Keratinocyte (primary cell): ENCODE data around the gene NEDD8. TPM values are rescaled to one million over a fixed set of nuclear protein-coding genes. Genes with fewer than 3 reads are reported as not detected.

Experiments used
- DNase-seq: peaks from one replicate; pipeline ENCODE4 v3.0.0-alpha.2; 2011; ENCODE audit warnings: low read depth, missing footprints, low spot score
- FAIRE-seq: peaks from 2 replicates; lab custom pipeline; 2011; peaks lifted over from hg19 to GRCh38; lab: Jason Lieb, UNC
- H2AFZ ChIP-seq: 2 replicates; pipeline ENCODE4 v1.6.0; 2012; ENCODE audit warnings: low read length, control low read depth, inconsistent platforms; ENCODE audit not compliant: control insufficient read depth
- H3K27ac ChIP-seq: 2 replicates; pipeline ENCODE4 v1.5.1; 2011; ENCODE audit warnings: low read length; ENCODE audit not compliant: control insufficient read depth, insufficient read depth
- H3K27me3 ChIP-seq: 3 replicates; pipeline ENCODE4 v1.6.0; 2011; ENCODE audit warnings: low read length; ENCODE audit not compliant: control insufficient read depth, insufficient read depth; ENCODE audit errors: extremely low read depth
- H3K36me3 ChIP-seq, 2 experiments: 2 replicates in 1 of 2; 3 replicates in 1 of 2; pipeline ENCODE4 v1.5.1; 2011; ENCODE audit warnings: low read length in 2 of 2, mild to moderate bottlenecking in 1 of 2; ENCODE audit not compliant: control insufficient read depth in 2 of 2, insufficient read depth in 2 of 2; ENCODE audit errors: extremely low read depth in 1 of 2
- H3K4me1 ChIP-seq: 3 replicates; pipeline ENCODE4 v1.5.1; 2011; ENCODE audit warnings: low read length; ENCODE audit not compliant: control insufficient read depth, insufficient read depth; ENCODE audit errors: extremely low read depth
- H3K4me2 ChIP-seq: 3 replicates; pipeline ENCODE4 v1.6.0; 2011; ENCODE audit warnings: low read depth, low read length; ENCODE audit not compliant: control insufficient read depth, insufficient read depth; ENCODE audit errors: extremely low read depth
- H3K4me3 ChIP-seq, 3 experiments: fragments of 200-600 bp in 1 of 3; sonication (generic) in 1 of 3; 2 replicates in 2 of 3; 3 replicates in 1 of 3; pipeline ENCODE4 v1.5.1; 2011 to 2016; ENCODE audit warnings: low read length in 3 of 3, mild to moderate bottlenecking in 3 of 3, control low read depth in 2 of 3, inconsistent platforms in 1 of 3, low read depth in 1 of 3, mixed read lengths in 1 of 3, mixed run types in 1 of 3, moderate library complexity in 1 of 3; ENCODE audit not compliant: control insufficient read depth in 2 of 3, insufficient read depth in 2 of 3; ENCODE audit errors: extremely low read depth in 1 of 3
- H3K79me2 ChIP-seq: 2 replicates; pipeline ENCODE4 v1.6.0; 2012; ENCODE audit warnings: low read length; ENCODE audit not compliant: control insufficient read depth, insufficient read depth
- H3K9ac ChIP-seq: 3 replicates; pipeline ENCODE4 v1.6.0; 2011; ENCODE audit warnings: low read length; ENCODE audit not compliant: control insufficient read depth, insufficient read depth; ENCODE audit errors: extremely low read depth
- H3K9me1 ChIP-seq: 3 replicates; pipeline ENCODE4 v1.6.0; 2011; ENCODE audit warnings: low read length; ENCODE audit not compliant: control insufficient read depth, insufficient read depth; ENCODE audit errors: extremely low read depth
- H3K9me3 ChIP-seq: 2 replicates; pipeline ENCODE4 v1.5.1; 2012; ENCODE audit warnings: low read depth, low read length; ENCODE audit not compliant: control insufficient read depth
- H4K20me1 ChIP-seq: 3 replicates; pipeline ENCODE4 v1.6.0; 2011; ENCODE audit warnings: low read length; ENCODE audit not compliant: control insufficient read depth, insufficient read depth; ENCODE audit errors: extremely low read depth
- CTCF ChIP-seq, 3 experiments: IDR thresholded peaks in 1 of 3; conservative IDR thresholded peaks in 1 of 3; optimal IDR thresholded peaks in 1 of 3; 2 replicates in 2 of 3; 3 replicates in 1 of 3; pipeline versions ENCODE3 to v1.5.1; 2011; ENCODE audit warnings: low read length in 3 of 3, mild to moderate bottlenecking in 3 of 3, moderate library complexity in 2 of 3, control low read depth in 1 of 3, inconsistent platforms in 1 of 3; ENCODE audit not compliant: insufficient read depth in 2 of 3; ENCODE audit errors: extremely low read depth in 1 of 3
- EZH2 ChIP-seq: IDR thresholded peaks from one replicate; pipeline ENCODE4 v1.6.1; 2012; ENCODE audit warnings: inconsistent platforms, mild to moderate bottlenecking, low read length, moderate library complexity
- dilution Hi-C: fragments of 300-500 bp; cut with MboI; formaldehyde crosslinking; loops from one replicate; pipeline ENCODE4 v1.7.0; 2020; ENCODE audit warnings: low sequenced_read_pairs; ENCODE audit not compliant: extremely low pct_ligation_motif_present
- polyA plus RNA-seq, 5 experiments: library from polyadenylated mRNA; depleted of rRNA in 3 of 5; stranded (reverse) in 3 of 5; stranded (forward) in 1 of 5; unstranded in 1 of 5; fragments of >200 nt; gene quantifications; 1 replicate in 1 of 5; 2 replicates in 3 of 5; 3 replicates in 1 of 5; pipeline versions ENCODE4 v1.2.1 to v1.2.3, GENCODE V29; 2011 to 2012; ENCODE audit warnings: missing spikeins in 2 of 5, low read depth in 1 of 5, low replicate concordance in 1 of 5

The NEDD8 gene
- polyA plus RNA-seq, 1 donor (not counting 4 experiments of a cell fraction or from before 2014, with no cell fraction given): 509 TPM

GRCh38 chr14:24237463-24237955 is 5.3 kb upstream of the NEDD8 start:
- Histone ChIP-seq H3K9me3 (no peaks in the 10 kb centered on the region), H3K36me3 (peaks cover 25 to 58% of the 10 kb centered on the region in 2 experiments), H3K9me1 (no peaks in the 10 kb centered on the region), H3K27me3 (no peaks in the 10 kb centered on the region), H3K4me2 (no peak overlapping the region), H3K79me2 (peaks cover 40% of the 10 kb centered on the region), H3K27ac (no peak overlapping the region), H4K20me1 (no peaks in the 10 kb centered on the region), H3K4me3 (no peak overlapping the region), H3K4me1 (peaks cover 62% of the 10 kb centered on the region), H2AFZ (no peak overlapping the region), H3K9ac (no peak overlapping the region)
- no peak for DNase-seq
- dilution Hi-C loops: no loop called here
- TF ChIP-seq EZH2 (no peak), CTCF (optimal IDR thresholded peaks at IDR 0.05 in 1 of 3, IDR thresholded peaks at IDR 0.05 in 1 of 3, conservative IDR thresholded peaks at IDR 0.05 in 1 of 3; ENCODE audit: extremely low read depth in 1 of 3, insufficient read depth in 2 of 3, low read length in 3 of 3) (no peak)
- no peak for FAIRE-seq

- no peak overlapping the region for H3K4me2 ChIP-seq
- no peak overlapping the region for H3K9ac ChIP-seq
- DNase-seq: no peak
- no peak for TF ChIP-seq EZH2
- TF ChIP-seq CTCF (optimal IDR thresholded peaks at IDR 0.05 in 1 of 3, IDR thresholded peaks at IDR 0.05 in 1 of 3, conservative IDR thresholded peaks at IDR 0.05 in 1 of 3; ENCODE audit: extremely low read depth in 1 of 3, insufficient read depth in 2 of 3, low read length in 3 of 3): no peak
- dilution Hi-C loops: no loop called here
- no peak overlapping the region for H2AFZ ChIP-seq
- H3K9me3 ChIP-seq: no peaks in the 10 kb centered on the region
- H4K20me1 ChIP-seq: no peaks in the 10 kb centered on the region
- peaks cover 41% of the 10 kb centered on the region for H3K79me2 ChIP-seq
- H3K9me1 ChIP-seq: no peaks in the 10 kb centered on the region
- H3K4me1 ChIP-seq: peaks cover 62% of the 10 kb centered on the region
- H3K36me3 ChIP-seq: peaks cover 25 to 58% of the 10 kb centered on the region in 2 experiments
- no peaks in the 10 kb centered on the region for H3K27me3 ChIP-seq
- H3K27ac ChIP-seq: no peak overlapping the region
- no peak for FAIRE-seq
- H3K4me3 ChIP-seq: no peak overlapping the region
Observed at GRCh38 chr14:24236689-24237462, 4.7 kb upstream of the NEDD8 start.
